Prostate gland (tissue), 2 donors: ENCODE data around the gene SLC26A11. TPM values are rescaled to one million over a fixed set of nuclear protein-coding genes. Genes with fewer than 3 reads are reported as not detected.

ENCODE experiments used
- DNase-seq: peaks from one replicate; pipeline ENCODE4 v3.0.0-alpha.2; 2019; ENCODE audit warnings: low spot score
- H3K27ac ChIP-seq, 2 donors: fragments of 200-600 bp; sonication (generic); 2 replicates each; pipeline ENCODE4 v1.5.1; 2017 to 2019
- H3K27me3 ChIP-seq: fragments of 200-600 bp; sonication (generic); replicated peaks from 2 replicates; pipeline ENCODE4 v1.5.1; 2019; ENCODE audit not compliant: insufficient read depth
- H3K36me3 ChIP-seq, 2 donors: fragments of 200-600 bp; sonication (generic); 1 replicate in 1 of 2; 2 replicates in 1 of 2; pipeline versions ENCODE4 v1.5.1 to v1.8.1; 2017 to 2019
- H3K4me1 ChIP-seq: fragments of 200-600 bp; sonication (generic); replicated peaks from 2 replicates; pipeline ENCODE4 v1.5.1; 2019
- H3K4me3 ChIP-seq, 2 donors: fragments of 200-600 bp; sonication (generic); 2 replicates each; pipeline ENCODE4 v1.5.1; 2017 to 2019
- H3K9me3 ChIP-seq: fragments of 200-600 bp; sonication (generic); 2 replicates; pipeline ENCODE4 v1.5.1; 2017
- CTCF ChIP-seq, 4 experiments: fragments of 200-600 bp in 2 of 4; fragments of 450-650 bp in 2 of 4; sonication (generic) in 2 of 4; IDR thresholded peaks; 1 replicate in 3 of 4; 2 replicates in 1 of 4; pipeline ENCODE4 v1.5.1; 2016 to 2019; ENCODE audit warnings: antibody characterized with exemption in 4 of 4, mild to moderate bottlenecking in 2 of 4, moderate library complexity in 2 of 4
- POLR2A ChIP-seq: fragments of 450-650 bp; IDR thresholded peaks from one replicate; pipeline ENCODE4 v1.6.1; 2016; ENCODE audit warnings: antibody characterized with exemption, mild to moderate bottlenecking
- POLR2AphosphoS5 ChIP-seq: sonication (generic); formaldehyde crosslinking; IDR thresholded peaks from one replicate; pipeline ENCODE4 v1.6.1; 2017; ENCODE audit warnings: antibody characterized with exemption
- WGBS: methylation state at CpG from one replicate; pipeline ENCODE4 v1.1.5; 2018; 5-methylcytosine and 5-hydroxymethylcytosine counted together
- intact Hi-C: fragments of 100-400 bp; cut with DNase I; formaldehyde crosslinking; loops from one replicate; pipeline ENCODE4 v1.14.2; 2022
- total RNA-seq, 2 donors: library from RNA; depleted of rRNA; stranded (reverse); fragments of >200 nt; gene quantifications; one replicate each; pipeline ENCODE4 v1.1.0, GENCODE V29; 2016

The SLC26A11 gene
- total RNA-seq, 2 donors from 2014 or later, result 16.9 to 32.4 TPM

- Histone ChIP-seq H3K27ac (peak overlapping the region; percentile 99), H3K9me3 (no peaks in the 10 kb centered on the region), H3K36me3 (no peaks in the 10 kb centered on the region), H3K27me3 (no peaks in the 10 kb centered on the region), H3K4me3 (peak overlapping the region; percentile 99 to 100), H3K4me1 (peaks cover 20% of the 10 kb centered on the region)
- 3% methylated on average over 40 of the region's 45 CpGs for WGBS
- peak; percentile 61 for DNase-seq
- intact Hi-C loops, result no loop called here
- TF ChIP-seq CTCF (IDR thresholded peaks at IDR 0.05), result no peak
- TF ChIP-seq POLR2AphosphoS5, result peak; percentile 74
Measured at GRCh38 chr17:80261159-80261894, 41.1 kb downstream of the SLC26A11 start.

- H3K4me3 ChIP-seq, result peak overlapping the region in 1 of 2 donors; percentile 100
- no peaks in the 10 kb centered on the region for H3K36me3 ChIP-seq
- no peaks in the 10 kb centered on the region for H3K9me3 ChIP-seq
- peak overlapping the region; percentile 99 for H3K27ac ChIP-seq
- peaks cover 20% of the 10 kb centered on the region for H3K4me1 ChIP-seq
- no peak for DNase-seq
- WGBS, result 30% methylated on average over 8 of the region's 8 CpGs
- intact Hi-C loops, result no loop called here
- TF ChIP-seq POLR2A (no peak), POLR2AphosphoS5 (no peak)
- H3K27me3 ChIP-seq, result no peaks in the 10 kb centered on the region
Measured at GRCh38 chr17:80261895-80262279, 41.7 kb downstream of the SLC26A11 start.

GRCh38 chr17:80262291-80262690 is 42.1 kb downstream of the SLC26A11 start:
- Histone ChIP-seq H3K27me3 (no peaks in the 10 kb centered on the region), H3K4me3 (no peak overlapping the region)

GRCh38 chr17:80262775-80263244 is 42.6 kb downstream of the SLC26A11 start:
- no peak for TF ChIP-seq POLR2AphosphoS5
- no peak for TF ChIP-seq POLR2A
- TF ChIP-seq CTCF (IDR thresholded peaks at IDR 0.05), result no peak
- no peak for DNase-seq
- intact Hi-C loops, result no loop called here
- Histone ChIP-seq H3K27me3 (no peaks in the 10 kb centered on the region), H3K4me3 (peak overlapping the region; percentile 29 to 32), H3K4me1 (peaks cover 20% of the 10 kb centered on the region), H3K27ac (peak overlapping the region; percentile 99), H3K9me3 (no peaks in the 10 kb centered on the region), H3K36me3 (no peaks in the 10 kb centered on the region)
- WGBS, result 76% methylated on average over 8 of the region's 8 CpGs

More at GRCh38 chr17:80262291-80262690, 42.1 kb downstream of the SLC26A11 start:
- 26% methylated on average over 3 of the region's 3 CpGs for WGBS
- no peak for DNase-seq
- H3K4me1 ChIP-seq, result peaks cover 20% of the 10 kb centered on the region
- no peaks in the 10 kb centered on the region for H3K36me3 ChIP-seq
- no peak for TF ChIP-seq POLR2AphosphoS5
- TF ChIP-seq CTCF (IDR thresholded peaks at IDR 0.05), result no peak
- no peak for TF ChIP-seq POLR2A
- H3K27ac ChIP-seq, result peak overlapping the region; percentile 99
- no peaks in the 10 kb centered on the region for H3K9me3 ChIP-seq
- intact Hi-C loops, result no loop called here

GRCh38 chr17:80263253-80264204 is 43.3 kb downstream of the SLC26A11 start:
- no peaks in the 10 kb centered on the region for H3K36me3 ChIP-seq
- peak; percentile 93 for DNase-seq
- no peaks in the 10 kb centered on the region for H3K9me3 ChIP-seq
- peaks cover 20% of the 10 kb centered on the region for H3K4me1 ChIP-seq
- peak overlapping the region; percentile 29 to 32 for H3K4me3 ChIP-seq
- WGBS, result 24% methylated on average over 19 of the region's 19 CpGs
- H3K27me3 ChIP-seq, result no peaks in the 10 kb centered on the region
- intact Hi-C loops, result no loop called here
- H3K27ac ChIP-seq, result peak overlapping the region; percentile 99
- peak; percentile 92 for TF ChIP-seq POLR2AphosphoS5
- peak in 2 of 4 experiments; percentile 33 for TF ChIP-seq CTCF (IDR thresholded peaks at IDR 0.05)
- peak; percentile 32 for TF ChIP-seq POLR2A
